HepG2 (cell line): Measurements from ENCODE around the gene YBX2. TPM values are rescaled to one million over a fixed set of nuclear protein-coding genes. Genes with fewer than 3 reads are reported as not detected.

Experiments
- HDAC2 ChIP-seq: sonication (generic); formaldehyde crosslinking; IDR thresholded peaks from 2 replicates; pipeline ENCODE4 v1.4.0; 2020; ENCODE audit warnings: missing genetic modification reagents
- HMGA1 ChIP-seq: sonication (generic); formaldehyde crosslinking; conservative IDR thresholded peaks from 2 replicates; pipeline ENCODE4 v1.4.0; 2020; ENCODE audit warnings: missing genetic modification reagents
- KDM4B ChIP-seq: sonication (generic); formaldehyde crosslinking; IDR thresholded peaks from 2 replicates; pipeline ENCODE4 v1.4.0; 2020; ENCODE audit warnings: missing genetic modification reagents
- MIXL1 ChIP-seq: IDR thresholded peaks from 2 replicates; pipeline ENCODE4 v1.6.1; 2016
- RFXAP ChIP-seq: sonication (generic); formaldehyde crosslinking; IDR thresholded peaks from 2 replicates; pipeline ENCODE4 v1.4.0; 2020; ENCODE audit warnings: missing genetic modification reagents, borderline replicate concordance
- U2AF2 ChIP-seq: fragments of 200-400 bp; formaldehyde crosslinking; IDR thresholded peaks from 2 replicates; pipeline ENCODE4 v1.6.1; 2017; ENCODE audit warnings: low read depth, mild to moderate bottlenecking, low read length
- ZFP36 ChIP-seq: fragments of 150-350 bp; IDR thresholded peaks from 2 replicates; pipeline ENCODE4 v1.6.1; 2018; ENCODE audit warnings: borderline replicate concordance, low read length, low read depth; ENCODE audit not compliant: partially characterized antibody
- ZNF274 ChIP-seq: sonication (generic); formaldehyde crosslinking; IDR thresholded peaks from 2 replicates; pipeline ENCODE4 v1.5.1; 2020; ENCODE audit warnings: mild to moderate bottlenecking, missing genetic modification reagents
- ZNF776 ChIP-seq: sonication (generic); formaldehyde crosslinking; IDR thresholded peaks from 2 replicates; pipeline ENCODE4 v1.4.0; 2020; ENCODE audit warnings: mild to moderate bottlenecking, missing genetic modification reagents
- ZNF792 ChIP-seq: IDR thresholded peaks from 2 replicates; pipeline ENCODE4 v1.6.1; 2016
- polyA plus RNA-seq, 8 experiments: library from polyadenylated mRNA; depleted of rRNA in 3 of 8; stranded (reverse) in 7 of 8; unstranded in 1 of 8; fragments of >200 nt; fragmentation: Illumina TruSeq in 4 of 8; extraction: Trizol in 4 of 8; gene quantifications; 2 replicates each; pipeline versions ENCODE4 v1.2.1 to v1.2.3, GENCODE V29; 2011 to 2016; ENCODE audit warnings: low read depth in 4 of 8, missing spikeins in 1 of 8, mixed read lengths in 1 of 8; ENCODE audit not compliant: insufficient read depth in 1 of 8
- total RNA-seq, 5 experiments: library from RNA; depleted of rRNA; stranded (reverse); fragments of >200 nt; fragmentation: Illumina TruSeq; extraction: Trizol; gene quantifications; 2 replicates each; pipeline ENCODE4 v1.2.3, GENCODE V29; 2016; ENCODE audit warnings: low read depth in 1 of 5
- TF ChIP-seq, protein P1 (sequence below): sonication (generic); formaldehyde crosslinking; IDR thresholded peaks from 2 replicates; pipeline ENCODE4 v1.8.1; 2023; ENCODE audit warnings: mild to moderate bottlenecking, missing genetic modification reagents
- TF ChIP-seq, protein P2 (sequence below): IDR thresholded peaks from 2 replicates; pipeline ENCODE4 v1.6.1; 2012; ENCODE audit warnings: inconsistent platforms
- TF ChIP-seq, protein P3 (sequence below): sonication (generic); formaldehyde crosslinking; IDR thresholded peaks from 2 replicates; pipeline ENCODE4 v1.4.0; 2020; ENCODE audit warnings: missing genetic modification reagents, borderline replicate concordance
- TF ChIP-seq, protein P4 (sequence below): sonication (generic); formaldehyde crosslinking; IDR thresholded peaks from 2 replicates; pipeline ENCODE4 v1.4.0; 2020; ENCODE audit warnings: mild to moderate bottlenecking, missing genetic modification reagents
- TF ChIP-seq, protein P5 (sequence below): sonication (generic); formaldehyde crosslinking; IDR thresholded peaks from 2 replicates; pipeline ENCODE4 v1.5.0; 2020; ENCODE audit warnings: mild to moderate bottlenecking, missing genetic modification reagents, borderline replicate concordance
- TF ChIP-seq, protein P6 (sequence below): IDR thresholded peaks from 2 replicates; pipeline ENCODE4 v1.6.1; 2016
- TF ChIP-seq, protein P7 (sequence below): IDR thresholded peaks from 2 replicates; pipeline ENCODE4 v1.6.1; 2012; ENCODE audit warnings: low read length, improper control_type of control experiment

YBX2 gene
- total and polyA plus RNA-seq, 2 of the 13 experiments (the other 11 are each of a cell fraction or from before 2014, with no cell fraction given), result 0.12 to 0.22 TPM

DNA sequence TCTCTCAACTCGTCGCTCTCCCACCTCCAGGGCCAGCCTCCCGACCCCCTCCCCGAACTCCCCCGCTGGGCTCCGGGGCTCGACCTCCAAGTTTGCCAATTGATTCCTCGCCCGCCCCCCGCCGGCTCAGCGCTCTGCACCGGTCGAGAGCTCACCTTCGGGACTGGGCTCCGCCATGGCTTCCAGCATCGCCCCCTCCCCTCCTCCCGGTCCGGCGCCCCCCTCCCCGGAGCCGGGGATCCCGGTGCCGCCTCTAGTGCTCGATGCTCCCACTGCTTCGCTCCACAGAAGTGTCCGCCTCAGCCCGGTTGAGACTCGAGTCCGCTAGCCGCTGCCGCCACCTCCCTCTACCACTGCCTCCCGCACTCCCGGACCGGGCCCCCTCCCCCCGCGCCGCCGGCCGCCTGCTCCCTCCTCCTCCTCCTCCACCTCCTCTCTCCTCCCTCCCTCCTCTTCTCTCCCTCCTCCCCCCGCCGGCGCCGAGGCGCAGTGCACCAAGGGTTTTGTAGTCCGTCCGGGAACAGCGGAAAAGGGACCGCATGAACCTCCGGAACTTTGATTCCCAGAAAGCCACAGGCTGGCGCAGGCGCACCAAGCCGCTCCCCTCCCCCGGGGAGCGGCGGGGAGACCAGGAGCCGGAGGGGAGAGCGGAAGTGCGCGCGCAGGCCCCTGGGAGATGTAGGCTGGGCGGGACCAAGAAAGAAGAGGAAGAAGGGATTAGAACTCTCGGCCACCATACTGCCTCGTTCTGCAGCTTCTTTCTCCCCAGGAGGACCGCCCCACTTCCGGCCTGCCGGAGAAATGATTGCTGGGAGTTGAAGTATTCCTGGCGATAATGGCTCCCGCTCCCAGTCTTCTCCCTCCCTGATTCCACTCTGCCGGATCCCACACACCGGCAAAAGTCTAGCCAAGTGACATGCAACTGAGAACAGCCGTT lies 55.1 kb downstream of the YBX2 start, which contains the start of gene PHF23 (continued):
- TF ChIP-seq, protein P1, sequence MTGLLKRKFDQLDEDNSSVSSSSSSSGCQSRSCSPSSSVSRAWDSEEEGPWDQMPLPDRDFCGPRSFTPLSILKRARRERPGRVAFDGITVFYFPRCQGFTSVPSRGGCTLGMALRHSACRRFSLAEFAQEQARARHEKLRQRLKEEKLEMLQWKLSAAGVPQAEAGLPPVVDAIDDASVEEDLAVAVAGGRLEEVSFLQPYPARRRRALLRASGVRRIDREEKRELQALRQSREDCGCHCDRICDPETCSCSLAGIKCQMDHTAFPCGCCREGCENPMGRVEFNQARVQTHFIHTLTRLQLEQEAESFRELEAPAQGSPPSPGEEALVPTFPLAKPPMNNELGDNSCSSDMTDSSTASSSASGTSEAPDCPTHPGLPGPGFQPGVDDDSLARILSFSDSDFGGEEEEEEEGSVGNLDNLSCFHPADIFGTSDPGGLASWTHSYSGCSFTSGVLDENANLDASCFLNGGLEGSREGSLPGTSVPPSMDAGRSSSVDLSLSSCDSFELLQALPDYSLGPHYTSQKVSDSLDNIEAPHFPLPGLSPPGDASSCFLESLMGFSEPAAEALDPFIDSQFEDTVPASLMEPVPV, result peak; percentile 67; the same call in 1 of the 2 replicates
- TF ChIP-seq, protein P2, sequence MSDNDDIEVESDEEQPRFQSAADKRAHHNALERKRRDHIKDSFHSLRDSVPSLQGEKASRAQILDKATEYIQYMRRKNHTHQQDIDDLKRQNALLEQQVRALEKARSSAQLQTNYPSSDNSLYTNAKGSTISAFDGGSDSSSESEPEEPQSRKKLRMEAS, result peak; percentile 47
- TF ChIP-seq, protein P3, sequence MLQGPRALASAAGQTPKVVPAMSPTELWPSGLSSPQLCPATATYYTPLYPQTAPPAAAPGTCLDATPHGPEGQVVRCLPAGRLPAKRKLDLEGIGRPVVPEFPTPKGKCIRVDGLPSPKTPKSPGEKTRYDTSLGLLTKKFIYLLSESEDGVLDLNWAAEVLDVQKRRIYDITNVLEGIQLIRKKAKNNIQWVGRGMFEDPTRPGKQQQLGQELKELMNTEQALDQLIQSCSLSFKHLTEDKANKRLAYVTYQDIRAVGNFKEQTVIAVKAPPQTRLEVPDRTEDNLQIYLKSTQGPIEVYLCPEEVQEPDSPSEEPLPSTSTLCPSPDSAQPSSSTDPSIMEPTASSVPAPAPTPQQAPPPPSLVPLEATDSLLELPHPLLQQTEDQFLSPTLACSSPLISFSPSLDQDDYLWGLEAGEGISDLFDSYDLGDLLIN, result 0 out of 2 replicates have a peak, but pooled peaks have one; percentile 46
- TF ChIP-seq, protein P4, sequence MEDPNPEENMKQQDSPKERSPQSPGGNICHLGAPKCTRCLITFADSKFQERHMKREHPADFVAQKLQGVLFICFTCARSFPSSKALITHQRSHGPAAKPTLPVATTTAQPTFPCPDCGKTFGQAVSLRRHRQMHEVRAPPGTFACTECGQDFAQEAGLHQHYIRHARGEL (CRISPR knock-in tag), result no peak
- TF ChIP-seq HDAC2, result no peak
- TF ChIP-seq ZNF792, result no peak
- 0 out of 2 replicates have a peak, but pooled peaks have one; percentile 46 for TF ChIP-seq RFXAP (CRISPR knock-in tag)
- TF ChIP-seq ZFP36, result no peak
- no peak for TF ChIP-seq U2AF2
- no peak for TF ChIP-seq HMGA1
- no peak for TF ChIP-seq ZNF274 (CRISPR knock-in tag)
- no peak for TF ChIP-seq MIXL1 (CRISPR knock-in tag)
- TF ChIP-seq, protein P5, sequence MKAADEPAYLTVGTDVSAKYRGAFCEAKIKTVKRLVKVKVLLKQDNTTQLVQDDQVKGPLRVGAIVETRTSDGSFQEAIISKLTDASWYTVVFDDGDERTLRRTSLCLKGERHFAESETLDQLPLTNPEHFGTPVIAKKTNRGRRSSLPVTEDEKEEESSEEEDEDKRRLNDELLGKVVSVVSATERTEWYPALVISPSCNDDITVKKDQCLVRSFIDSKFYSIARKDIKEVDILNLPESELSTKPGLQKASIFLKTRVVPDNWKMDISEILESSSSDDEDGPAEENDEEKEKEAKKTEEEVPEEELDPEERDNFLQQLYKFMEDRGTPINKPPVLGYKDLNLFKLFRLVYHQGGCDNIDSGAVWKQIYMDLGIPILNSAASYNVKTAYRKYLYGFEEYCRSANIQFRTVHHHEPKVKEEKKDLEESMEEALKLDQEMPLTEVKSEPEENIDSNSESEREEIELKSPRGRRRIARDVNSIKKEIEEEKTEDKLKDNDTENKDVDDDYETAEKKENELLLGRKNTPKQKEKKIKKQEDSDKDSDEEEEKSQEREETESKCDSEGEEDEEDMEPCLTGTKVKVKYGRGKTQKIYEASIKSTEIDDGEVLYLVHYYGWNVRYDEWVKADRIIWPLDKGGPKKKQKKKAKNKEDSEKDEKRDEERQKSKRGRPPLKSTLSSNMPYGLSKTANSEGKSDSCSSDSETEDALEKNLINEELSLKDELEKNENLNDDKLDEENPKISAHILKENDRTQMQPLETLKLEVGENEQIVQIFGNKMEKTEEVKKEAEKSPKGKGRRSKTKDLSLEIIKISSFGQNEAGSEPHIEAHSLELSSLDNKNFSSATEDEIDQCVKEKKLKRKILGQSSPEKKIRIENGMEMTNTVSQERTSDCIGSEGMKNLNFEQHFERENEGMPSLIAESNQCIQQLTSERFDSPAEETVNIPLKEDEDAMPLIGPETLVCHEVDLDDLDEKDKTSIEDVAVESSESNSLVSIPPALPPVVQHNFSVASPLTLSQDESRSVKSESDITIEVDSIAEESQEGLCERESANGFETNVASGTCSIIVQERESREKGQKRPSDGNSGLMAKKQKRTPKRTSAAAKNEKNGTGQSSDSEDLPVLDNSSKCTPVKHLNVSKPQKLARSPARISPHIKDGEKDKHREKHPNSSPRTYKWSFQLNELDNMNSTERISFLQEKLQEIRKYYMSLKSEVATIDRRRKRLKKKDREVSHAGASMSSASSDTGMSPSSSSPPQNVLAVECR, result peak; percentile 81; the same call in 1 of the 2 replicates
- TF ChIP-seq, protein P6, sequence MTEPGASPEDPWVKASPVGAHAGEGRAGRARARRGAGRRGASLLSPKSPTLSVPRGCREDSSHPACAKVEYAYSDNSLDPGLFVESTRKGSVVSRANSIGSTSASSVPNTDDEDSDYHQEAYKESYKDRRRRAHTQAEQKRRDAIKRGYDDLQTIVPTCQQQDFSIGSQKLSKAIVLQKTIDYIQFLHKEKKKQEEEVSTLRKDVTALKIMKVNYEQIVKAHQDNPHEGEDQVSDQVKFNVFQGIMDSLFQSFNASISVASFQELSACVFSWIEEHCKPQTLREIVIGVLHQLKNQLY (CRISPR knock-in tag), result no peak
- no peak for TF ChIP-seq ZNF776 (CRISPR knock-in tag)
- TF ChIP-seq KDM4B (CRISPR knock-in tag), result no peak
- TF ChIP-seq, protein P7, sequence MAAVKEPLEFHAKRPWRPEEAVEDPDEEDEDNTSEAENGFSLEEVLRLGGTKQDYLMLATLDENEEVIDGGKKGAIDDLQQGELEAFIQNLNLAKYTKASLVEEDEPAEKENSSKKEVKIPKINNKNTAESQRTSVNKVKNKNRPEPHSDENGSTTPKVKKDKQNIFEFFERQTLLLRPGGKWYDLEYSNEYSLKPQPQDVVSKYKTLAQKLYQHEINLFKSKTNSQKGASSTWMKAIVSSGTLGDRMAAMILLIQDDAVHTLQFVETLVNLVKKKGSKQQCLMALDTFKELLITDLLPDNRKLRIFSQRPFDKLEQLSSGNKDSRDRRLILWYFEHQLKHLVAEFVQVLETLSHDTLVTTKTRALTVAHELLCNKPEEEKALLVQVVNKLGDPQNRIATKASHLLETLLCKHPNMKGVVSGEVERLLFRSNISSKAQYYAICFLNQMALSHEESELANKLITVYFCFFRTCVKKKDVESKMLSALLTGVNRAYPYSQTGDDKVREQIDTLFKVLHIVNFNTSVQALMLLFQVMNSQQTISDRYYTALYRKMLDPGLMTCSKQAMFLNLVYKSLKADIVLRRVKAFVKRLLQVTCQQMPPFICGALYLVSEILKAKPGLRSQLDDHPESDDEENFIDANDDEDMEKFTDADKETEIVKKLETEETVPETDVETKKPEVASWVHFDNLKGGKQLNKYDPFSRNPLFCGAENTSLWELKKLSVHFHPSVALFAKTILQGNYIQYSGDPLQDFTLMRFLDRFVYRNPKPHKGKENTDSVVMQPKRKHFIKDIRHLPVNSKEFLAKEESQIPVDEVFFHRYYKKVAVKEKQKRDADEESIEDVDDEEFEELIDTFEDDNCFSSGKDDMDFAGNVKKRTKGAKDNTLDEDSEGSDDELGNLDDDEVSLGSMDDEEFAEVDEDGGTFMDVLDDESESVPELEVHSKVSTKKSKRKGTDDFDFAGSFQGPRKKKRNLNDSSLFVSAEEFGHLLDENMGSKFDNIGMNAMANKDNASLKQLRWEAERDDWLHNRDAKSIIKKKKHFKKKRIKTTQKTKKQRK, result no peak
